Neural progenitor cell (in vitro differentiated cells): Measurements from ENCODE around the gene KCP. TPM values are rescaled to one million over a fixed set of nuclear protein-coding genes. Genes with fewer than 3 reads are reported as not detected.
A peak's percentile ranks its signal among the peaks of the same experiment; 100 is the strongest.

ENCODE experiments used
- DNase-seq: peaks from one replicate; pipeline ENCODE4 v3.0.0-alpha.2; 2016; ENCODE audit warnings: low spot score
- H2AFZ ChIP-seq: fragments of 200-600 bp; sonication (generic); replicated peaks from 2 replicates; pipeline ENCODE4 v1.6.1; 2016; ENCODE audit warnings: antibody characterized with exemption
- H3F3A ChIP-seq: fragments of 200-600 bp; sonication (generic); 2 replicates; pipeline ENCODE4 v1.6.1; 2016; ENCODE audit warnings: antibody characterized with exemption, low read depth
- H3K27ac ChIP-seq: fragments of 200-600 bp; sonication (generic); 2 replicates; pipeline ENCODE4 v1.5.1; 2016; ENCODE audit warnings: mild to moderate bottlenecking
- H3K27me3 ChIP-seq: fragments of 200-600 bp; sonication (generic); 2 replicates; pipeline ENCODE4 v1.6.1; 2016; ENCODE audit warnings: mild to moderate bottlenecking, moderate library complexity
- H3K36me3 ChIP-seq: fragments of 200-600 bp; sonication (generic); 2 replicates; pipeline ENCODE4 v1.5.1; 2016
- H3K4me1 ChIP-seq: fragments of 200-600 bp; sonication (generic); 2 replicates; pipeline ENCODE4 v1.6.1; 2016; ENCODE audit warnings: mixed run types
- H3K4me2 ChIP-seq: fragments of 200-600 bp; sonication (generic); 2 replicates; pipeline ENCODE4 v1.6.1; 2016
- H3K4me3 ChIP-seq: fragments of 200-600 bp; sonication (generic); 2 replicates; pipeline ENCODE4 v1.5.1; 2016
- H3K79me2 ChIP-seq: fragments of 200-600 bp; sonication (generic); 2 replicates; pipeline ENCODE4 v1.6.1; 2016; ENCODE audit warnings: low read depth
- H3K9ac ChIP-seq: fragments of 200-600 bp; sonication (generic); 2 replicates; pipeline ENCODE4 v1.6.1; 2016
- H3K9me3 ChIP-seq: fragments of 200-600 bp; sonication (generic); 2 replicates; pipeline ENCODE4 v1.5.1; 2016; ENCODE audit warnings: low read depth
- H4K20me1 ChIP-seq: fragments of 200-600 bp; sonication (generic); 2 replicates; pipeline ENCODE4 v1.6.1; 2016; ENCODE audit warnings: low read depth
- H3K27ac Mint-ChIP-seq: 3 replicates; pipeline ENCODE4 v1.8.0; 2021; ENCODE audit warnings: mixed read lengths
- H3K27me3 Mint-ChIP-seq: 2 replicates; pipeline ENCODE4 v1.8.0; 2022; ENCODE audit warnings: low read depth, mild to moderate bottlenecking, inconsistent platforms, moderate library complexity, mixed read lengths; ENCODE audit not compliant: insufficient read depth
- H3K36me3 Mint-ChIP-seq: 3 replicates; pipeline ENCODE4 v1.8.0; 2021; ENCODE audit warnings: mixed read lengths
- H3K4me1 Mint-ChIP-seq: 3 replicates; pipeline ENCODE4 v1.8.0; 2021; ENCODE audit warnings: mixed read lengths
- H3K4me3 Mint-ChIP-seq: 3 replicates; pipeline ENCODE4 v1.8.0; 2021; ENCODE audit warnings: mild to moderate bottlenecking, moderate library complexity, mixed read lengths
- H3K9me3 Mint-ChIP-seq: 3 replicates; pipeline ENCODE4 v1.8.0; 2020; ENCODE audit warnings: mixed read lengths
- CTCF ChIP-seq: fragments of 200-600 bp; sonication (generic); IDR thresholded peaks from 2 replicates; pipeline ENCODE4 v1.5.1; 2017; ENCODE audit warnings: antibody characterized with exemption, mild to moderate bottlenecking
- EZH2 ChIP-seq: fragments of 200-600 bp; sonication (generic); IDR thresholded peaks from 2 replicates; pipeline ENCODE4 v1.6.1; 2017; ENCODE audit warnings: antibody characterized with exemption, mild to moderate bottlenecking, moderate library complexity
- EZH2phosphoT487 ChIP-seq: fragments of 200-600 bp; sonication (generic); IDR thresholded peaks from 2 replicates; pipeline ENCODE4 v1.6.1; 2017; ENCODE audit warnings: antibody characterized with exemption
- total RNA-seq: library from RNA; depleted of rRNA; stranded (reverse); fragments of >200 nt; gene quantifications from 2 replicates; pipeline ENCODE4 v1.2.3, GENCODE V29; 2015; ENCODE audit warnings: low replicate concordance

Gene KCP
- total RNA-seq, 1 donor from 2014 or later: 0.06 TPM

GRCh38 chr7:128873234-128873633 lies 37.3 kb downstream of the KCP start:
- H3K27ac Mint-ChIP-seq: no peak overlapping the region
- Histone ChIP-seq H3K4me1 (peaks cover 11% of the 10 kb centered on the region), H3F3A (peaks cover 22% of the 10 kb centered on the region), H3K36me3 (no peaks in the 10 kb centered on the region), H3K4me3 (no peak overlapping the region), H2AFZ (no peak overlapping the region), H3K27me3 (peaks cover 42% of the 10 kb centered on the region), H3K4me2 (no peak overlapping the region), H3K9ac (no peak overlapping the region), H3K27ac (no peak overlapping the region), H3K9me3 (no peaks in the 10 kb centered on the region), H3K79me2 (no peaks in the 10 kb centered on the region), H4K20me1 (peaks cover 10% of the 10 kb centered on the region)
- TF ChIP-seq EZH2: no peak
- no peak for TF ChIP-seq CTCF
- TF ChIP-seq EZH2phosphoT487: no peak
- peaks cover 19% of the 10 kb centered on the region for H3K27me3 Mint-ChIP-seq
- peaks cover 15% of the 10 kb centered on the region for H3K4me1 Mint-ChIP-seq
- H3K36me3 Mint-ChIP-seq: no peaks in the 10 kb centered on the region
- no peaks in the 10 kb centered on the region for H3K9me3 Mint-ChIP-seq
- no peak for DNase-seq
- no peak overlapping the region for H3K4me3 Mint-ChIP-seq

GRCh38 chr7:128872394-128872824 lies 38.1 kb downstream of the KCP start:
- no peak overlapping the region for H3K4me2 ChIP-seq
- no peaks in the 10 kb centered on the region for H3K79me2 ChIP-seq
- no peaks in the 10 kb centered on the region for H3K9me3 Mint-ChIP-seq
- TF ChIP-seq EZH2phosphoT487 (no peak), CTCF (peak; percentile 29)
- DNase-seq: no peak
- H2AFZ ChIP-seq: no peak overlapping the region
- H3K4me1 Mint-ChIP-seq: peaks cover 21% of the 10 kb centered on the region
- no peaks in the 10 kb centered on the region for H3K9me3 ChIP-seq
- no peaks in the 10 kb centered on the region for H3K36me3 ChIP-seq
- no peak overlapping the region for H3K4me3 Mint-ChIP-seq
- peaks cover 50% of the 10 kb centered on the region for H3K27me3 ChIP-seq
- H3K4me3 ChIP-seq: no peak overlapping the region
- H3K27ac Mint-ChIP-seq: no peak overlapping the region
- peaks cover 11% of the 10 kb centered on the region for H3K4me1 ChIP-seq
- H3K27ac ChIP-seq: no peak overlapping the region
- H3K27me3 Mint-ChIP-seq: peaks cover 25% of the 10 kb centered on the region
- peaks cover 18% of the 10 kb centered on the region for H4K20me1 ChIP-seq
- peaks cover 30% of the 10 kb centered on the region for H3F3A ChIP-seq
- H3K36me3 Mint-ChIP-seq: no peaks in the 10 kb centered on the region
- no peak overlapping the region for H3K9ac ChIP-seq

GRCh38 chr7:128871050-128871449 lies 39.5 kb downstream of the KCP start:
- H3K4me1 Mint-ChIP-seq: peaks cover 21% of the 10 kb centered on the region
- H3K27me3 Mint-ChIP-seq: peaks cover 25% of the 10 kb centered on the region
- Histone ChIP-seq H3K27ac (no peak overlapping the region), H2AFZ (no peak overlapping the region), H3K36me3 (no peaks in the 10 kb centered on the region), H4K20me1 (peaks cover 20% of the 10 kb centered on the region), H3K4me3 (no peak overlapping the region), H3F3A (peaks cover 30% of the 10 kb centered on the region), H3K9me3 (no peaks in the 10 kb centered on the region), H3K79me2 (no peaks in the 10 kb centered on the region), H3K9ac (no peak overlapping the region), H3K4me2 (no peak overlapping the region), H3K4me1 (peaks cover 11% of the 10 kb centered on the region), H3K27me3 (peaks cover 58% of the 10 kb centered on the region)
- TF ChIP-seq CTCF (no peak), EZH2phosphoT487 (no peak), EZH2 (no peak)
- H3K4me3 Mint-ChIP-seq: peak overlapping the region; percentile 58
- peaks cover 2% of the 10 kb centered on the region for H3K36me3 Mint-ChIP-seq
- no peaks in the 10 kb centered on the region for H3K9me3 Mint-ChIP-seq
- no peak overlapping the region for H3K27ac Mint-ChIP-seq
- DNase-seq: no peak
